ENCODE data around the gene MAPKAP1. TPM values are rescaled to one million over a fixed set of nuclear protein-coding genes. Genes with fewer than 3 reads are reported as not detected.

The MAPKAP1 gene
- polyA plus RNA-seq, 1 donor from 2014 or later, result 57.5 TPM

DNA sequence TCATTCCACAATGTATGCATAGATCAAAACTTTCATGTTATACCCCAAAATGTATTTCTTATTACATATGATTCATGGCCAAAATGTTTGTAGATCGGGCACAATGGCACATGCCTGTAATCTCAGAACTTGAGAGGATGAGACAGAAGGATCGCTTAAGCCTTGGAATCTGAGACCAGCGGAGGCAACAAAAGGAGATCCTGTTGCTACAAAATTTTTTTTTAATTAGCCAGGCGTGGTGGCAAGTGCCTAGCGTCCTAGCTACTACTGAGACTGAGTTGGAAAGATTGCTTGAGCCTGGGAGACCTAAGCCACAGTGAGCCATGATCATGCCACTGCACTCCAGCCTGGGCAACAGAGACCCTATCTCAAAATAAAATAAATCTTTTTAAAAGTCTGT, 89.9 kb downstream of the MAPKAP1 start:
- Histone ChIP-seq H3K9me2 (ENCODE audit: insufficient read depth, low read length) (no peaks in the 10 kb centered on the region), H3K4me3 (ENCODE audit: low read length) (no peak overlapping the region), H2AFZ (ENCODE audit: low read depth, low read length) (no peak overlapping the region), H3K79me2 (replicated peaks; ENCODE audit: insufficient read depth, low read length) (peaks cover 10% of the 10 kb centered on the region), H3K9ac (ENCODE audit: low read length) (no peak overlapping the region), H3K27ac (ENCODE audit: low read length) (no peak overlapping the region), H3K27me3 (ENCODE audit: insufficient read depth, low read depth, low read length) (no peaks in the 10 kb centered on the region), H3K9me3 (ENCODE audit: low read length) (no peaks in the 10 kb centered on the region), H4K20me1 (ENCODE audit: insufficient read depth) (no peaks in the 10 kb centered on the region), H3K36me3 (ENCODE audit: insufficient read depth, low read length) (no peaks in the 10 kb centered on the region), H3F3A (ENCODE audit: insufficient read depth, low read length, poor library complexity, severe bottlenecking) (no peaks in the 10 kb centered on the region), H3K4me2 (ENCODE audit: low read length) (no peak overlapping the region)
- TF ChIP-seq RAD21 (conservative IDR thresholded peaks at IDR 0.05) (no peak), EZH2 (IDR thresholded peaks at IDR 0.05; ENCODE audit: borderline replicate concordance, insufficient read depth, low read length, poor library complexity, severe bottlenecking) (no peak)
- TF ChIP-seq, protein P1, sequence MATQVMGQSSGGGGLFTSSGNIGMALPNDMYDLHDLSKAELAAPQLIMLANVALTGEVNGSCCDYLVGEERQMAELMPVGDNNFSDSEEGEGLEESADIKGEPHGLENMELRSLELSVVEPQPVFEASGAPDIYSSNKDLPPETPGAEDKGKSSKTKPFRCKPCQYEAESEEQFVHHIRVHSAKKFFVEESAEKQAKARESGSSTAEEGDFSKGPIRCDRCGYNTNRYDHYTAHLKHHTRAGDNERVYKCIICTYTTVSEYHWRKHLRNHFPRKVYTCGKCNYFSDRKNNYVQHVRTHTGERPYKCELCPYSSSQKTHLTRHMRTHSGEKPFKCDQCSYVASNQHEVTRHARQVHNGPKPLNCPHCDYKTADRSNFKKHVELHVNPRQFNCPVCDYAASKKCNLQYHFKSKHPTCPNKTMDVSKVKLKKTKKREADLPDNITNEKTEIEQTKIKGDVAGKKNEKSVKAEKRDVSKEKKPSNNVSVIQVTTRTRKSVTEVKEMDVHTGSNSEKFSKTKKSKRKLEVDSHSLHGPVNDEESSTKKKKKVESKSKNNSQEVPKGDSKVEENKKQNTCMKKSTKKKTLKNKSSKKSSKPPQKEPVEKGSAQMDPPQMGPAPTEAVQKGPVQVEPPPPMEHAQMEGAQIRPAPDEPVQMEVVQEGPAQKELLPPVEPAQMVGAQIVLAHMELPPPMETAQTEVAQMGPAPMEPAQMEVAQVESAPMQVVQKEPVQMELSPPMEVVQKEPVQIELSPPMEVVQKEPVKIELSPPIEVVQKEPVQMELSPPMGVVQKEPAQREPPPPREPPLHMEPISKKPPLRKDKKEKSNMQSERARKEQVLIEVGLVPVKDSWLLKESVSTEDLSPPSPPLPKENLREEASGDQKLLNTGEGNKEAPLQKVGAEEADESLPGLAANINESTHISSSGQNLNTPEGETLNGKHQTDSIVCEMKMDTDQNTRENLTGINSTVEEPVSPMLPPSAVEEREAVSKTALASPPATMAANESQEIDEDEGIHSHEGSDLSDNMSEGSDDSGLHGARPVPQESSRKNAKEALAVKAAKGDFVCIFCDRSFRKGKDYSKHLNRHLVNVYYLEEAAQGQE (IDR thresholded peaks at IDR 0.05; ENCODE audit: borderline replicate concordance), result no peak

DNA sequence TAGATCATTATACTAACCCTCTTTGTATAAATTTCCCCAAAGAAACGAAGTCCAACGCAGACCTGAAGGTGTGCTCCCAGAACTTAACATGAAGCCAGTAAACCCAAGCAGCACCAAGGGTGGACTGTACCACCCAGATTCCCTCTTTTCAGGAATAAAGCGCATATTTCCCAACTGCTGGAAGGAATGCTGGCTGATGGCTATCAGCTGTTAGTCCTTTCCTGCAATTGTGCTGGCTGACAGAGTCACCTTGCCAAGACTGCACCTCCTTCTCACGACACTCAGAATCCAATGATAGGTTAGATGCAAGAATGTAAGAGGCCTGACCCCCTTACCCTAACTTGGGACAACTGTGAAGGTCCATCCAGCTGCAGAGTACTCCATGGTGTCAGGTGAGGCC, 93.9 kb downstream of the MAPKAP1 start:
- TF ChIP-seq MXI1 (conservative IDR thresholded peaks at IDR 0.05; ENCODE audit: poor library complexity, severe bottlenecking) (no peak), POLR2AphosphoS5 (IDR thresholded peaks at IDR 0.05) (no peak), SMC3 (conservative IDR thresholded peaks at IDR 0.05; ENCODE audit: poor library complexity) (no peak), EP300 (conservative IDR thresholded peaks at IDR 0.05; ENCODE audit: poor library complexity, severe bottlenecking) (no peak), EZH2 (IDR thresholded peaks at IDR 0.05; ENCODE audit: borderline replicate concordance, insufficient read depth, low read length, poor library complexity, severe bottlenecking) (no peak), RAD21 (conservative IDR thresholded peaks at IDR 0.05) (no peak)
- TF ChIP-seq, protein P1 (IDR thresholded peaks at IDR 0.05; ENCODE audit: borderline replicate concordance), result no peak
- TF ChIP-seq, protein P2, sequence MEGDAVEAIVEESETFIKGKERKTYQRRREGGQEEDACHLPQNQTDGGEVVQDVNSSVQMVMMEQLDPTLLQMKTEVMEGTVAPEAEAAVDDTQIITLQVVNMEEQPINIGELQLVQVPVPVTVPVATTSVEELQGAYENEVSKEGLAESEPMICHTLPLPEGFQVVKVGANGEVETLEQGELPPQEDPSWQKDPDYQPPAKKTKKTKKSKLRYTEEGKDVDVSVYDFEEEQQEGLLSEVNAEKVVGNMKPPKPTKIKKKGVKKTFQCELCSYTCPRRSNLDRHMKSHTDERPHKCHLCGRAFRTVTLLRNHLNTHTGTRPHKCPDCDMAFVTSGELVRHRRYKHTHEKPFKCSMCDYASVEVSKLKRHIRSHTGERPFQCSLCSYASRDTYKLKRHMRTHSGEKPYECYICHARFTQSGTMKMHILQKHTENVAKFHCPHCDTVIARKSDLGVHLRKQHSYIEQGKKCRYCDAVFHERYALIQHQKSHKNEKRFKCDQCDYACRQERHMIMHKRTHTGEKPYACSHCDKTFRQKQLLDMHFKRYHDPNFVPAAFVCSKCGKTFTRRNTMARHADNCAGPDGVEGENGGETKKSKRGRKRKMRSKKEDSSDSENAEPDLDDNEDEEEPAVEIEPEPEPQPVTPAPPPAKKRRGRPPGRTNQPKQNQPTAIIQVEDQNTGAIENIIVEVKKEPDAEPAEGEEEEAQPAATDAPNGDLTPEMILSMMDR (IDR thresholded peaks at IDR 0.05; ENCODE audit: poor library complexity, severe bottlenecking), result no peak

More for the DNA sequence above, 93.9 kb downstream of the MAPKAP1 start:
- H3K79me2 ChIP-seq (replicated peaks; ENCODE audit: insufficient read depth, low read length), result peaks cover 3% of the 10 kb centered on the region
- no peak overlapping the region for H3K4me2 ChIP-seq (ENCODE audit: low read length)
- H4K20me1 ChIP-seq (ENCODE audit: insufficient read depth), result no peaks in the 10 kb centered on the region
- H3K36me3 ChIP-seq (ENCODE audit: insufficient read depth, low read length), result no peaks in the 10 kb centered on the region
- H3F3A ChIP-seq (ENCODE audit: insufficient read depth, low read length, poor library complexity, severe bottlenecking), result peaks cover 6% of the 10 kb centered on the region
- H3K4me3 ChIP-seq (ENCODE audit: low read length), result no peak overlapping the region
- no peak overlapping the region for H3K9ac ChIP-seq (ENCODE audit: low read length)
- H3K9me2 ChIP-seq (ENCODE audit: insufficient read depth, low read length), result no peaks in the 10 kb centered on the region
- H3K27ac ChIP-seq (ENCODE audit: low read length), result no peak overlapping the region
- no peaks in the 10 kb centered on the region for H3K27me3 ChIP-seq (ENCODE audit: insufficient read depth, low read depth, low read length)
- no peak overlapping the region for H2AFZ ChIP-seq (ENCODE audit: low read depth, low read length)
- H3K9me3 ChIP-seq (ENCODE audit: low read length), result no peaks in the 10 kb centered on the region
